Measurements from ENCODE around the gene ATP1B4. TPM values are rescaled to one million over a fixed set of nuclear protein-coding genes. Genes with fewer than 3 reads are reported as not detected.

Gene ATP1B4
- polyA plus RNA-seq, 3 donors: 0.01 TPM; not detected in 2

- no peak overlapping the region for H3K27ac ChIP-seq (ENCODE audit: low read depth in 1 of 2, low read length in 2 of 2)
- H4K20me1 ChIP-seq (ENCODE audit: insufficient read depth, low read length): no peaks in the 10 kb centered on the region
- Mint-ChIP-seq H3K27ac (no peak overlapping the region), H3K9me3 (peaks cover 5 to 33% (median 12%) of the 10 kb centered on the region in 7 donors), H3K27me3 (ENCODE audit: low read depth in 3 of 3) (peaks cover 0 to 2% (median 0%) of the 10 kb centered on the region in 3 donors), H3K4me1 (peaks cover 2% of the 10 kb centered on the region), H3K36me3 (no peaks in the 10 kb centered on the region), H3K4me3 (no peak overlapping the region)
- H2AFZ ChIP-seq (ENCODE audit: insufficient read depth, low read depth, low read length, poor library complexity, severe bottlenecking): no peak overlapping the region
- H3K36me3 ChIP-seq (replicated peaks in 1 of 2; ENCODE audit: control insufficient read depth in 1 of 2, insufficient read depth in 2 of 2, low read length in 2 of 2): no peaks in the 10 kb centered on the region
- WGBS (ENCODE audit: insufficient coverage): no CpG with 5 or more reads among the region's 1 CpG
- H3K4me2 ChIP-seq (replicated peaks; ENCODE audit: extremely low read depth, low read length, poor library complexity, severe bottlenecking): no peak overlapping the region
- TF ChIP-seq CTCF (IDR thresholded peaks at IDR 0.05): no peak
- DNase-seq: no peak
- no peaks in the 10 kb centered on the region for H3K4me1 ChIP-seq (ENCODE audit: control insufficient read depth in 1 of 2, insufficient read depth in 2 of 2, low read length in 2 of 2)
- peaks cover 4 to 12% of the 10 kb centered on the region in 2 donors for H3K9me3 ChIP-seq (replicated peaks in 1 of 2; ENCODE audit: control insufficient read depth in 1 of 2, insufficient read depth in 1 of 2, low read length in 2 of 2)
- no peak overlapping the region for H3K9ac ChIP-seq (ENCODE audit: insufficient read depth, low read length, poor library complexity, severe bottlenecking)
- H3K79me2 ChIP-seq (ENCODE audit: insufficient read depth, low read length): no peaks in the 10 kb centered on the region
- intact Hi-C loops (cut with micrococcal nuclease): no loop called here
- H3K27me3 ChIP-seq (ENCODE audit: control insufficient read depth in 2 of 2, insufficient read depth in 2 of 2, low read length in 2 of 2): no peaks in the 10 kb centered on the region
- H3K4me3 ChIP-seq (replicated peaks in 1 of 3; ENCODE audit: low read depth in 2 of 3, low read length in 3 of 3): no peak overlapping the region
Observed at GRCh38 chrX:120334603-120335002, 27.3 kb upstream of the ATP1B4 start.

DNA sequence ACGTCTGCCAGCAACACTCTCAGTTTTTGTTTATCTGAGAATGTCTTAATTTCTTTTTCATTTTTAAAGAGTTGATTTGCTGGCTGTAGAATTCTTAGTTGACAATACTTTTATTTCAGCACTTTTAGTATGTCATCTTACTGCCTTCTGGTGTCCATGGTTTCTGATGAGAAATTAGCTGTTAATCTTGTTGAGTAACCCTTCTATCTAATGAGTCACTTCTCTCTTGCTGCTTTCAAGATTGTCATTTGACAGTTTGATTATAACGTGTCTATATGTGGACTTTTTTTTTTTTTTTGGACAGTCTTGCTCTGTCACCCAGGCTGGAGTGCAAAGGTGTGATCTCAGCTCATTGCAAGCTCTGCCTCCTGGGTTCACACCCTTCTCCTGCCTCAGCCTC lies 26.6 kb upstream of the ATP1B4 start:
- Mint-ChIP-seq H3K27ac (no peak overlapping the region), H3K27me3 (ENCODE audit: low read depth in 3 of 3) (peaks cover 0 to 6% (median 1%) of the 10 kb centered on the region in 3 donors), H3K9me3 (peaks cover 5 to 37% (median 12%) of the 10 kb centered on the region in 7 donors), H3K36me3 (no peaks in the 10 kb centered on the region), H3K4me3 (no peak overlapping the region), H3K4me1 (peaks cover 2% of the 10 kb centered on the region)
- no peaks in the 10 kb centered on the region for H3K36me3 ChIP-seq (replicated peaks in 1 of 2; ENCODE audit: control insufficient read depth in 1 of 2, insufficient read depth in 2 of 2, low read length in 2 of 2)
- H3K79me2 ChIP-seq (ENCODE audit: insufficient read depth, low read length): no peaks in the 10 kb centered on the region
- no peaks in the 10 kb centered on the region for H4K20me1 ChIP-seq (ENCODE audit: insufficient read depth, low read length)
- H3K9me3 ChIP-seq (replicated peaks in 1 of 2; ENCODE audit: control insufficient read depth in 1 of 2, insufficient read depth in 1 of 2, low read length in 2 of 2): peaks cover 7 to 12% of the 10 kb centered on the region in 2 donors
- no peak overlapping the region for H3K9ac ChIP-seq (ENCODE audit: insufficient read depth, low read length, poor library complexity, severe bottlenecking)
- no peak for TF ChIP-seq CTCF (IDR thresholded peaks at IDR 0.05)
- H3K4me3 ChIP-seq (replicated peaks in 1 of 3; ENCODE audit: low read depth in 2 of 3, low read length in 3 of 3): no peak overlapping the region
- no peak overlapping the region for H2AFZ ChIP-seq (ENCODE audit: insufficient read depth, low read depth, low read length, poor library complexity, severe bottlenecking)
- H3K27me3 ChIP-seq (ENCODE audit: control insufficient read depth in 2 of 2, insufficient read depth in 2 of 2, low read length in 2 of 2): no peaks in the 10 kb centered on the region
- DNase-seq: peak in 1 of 3 donors; percentile 11
- intact Hi-C loops (cut with micrococcal nuclease): no loop called here
- H3K4me1 ChIP-seq (ENCODE audit: control insufficient read depth in 1 of 2, insufficient read depth in 2 of 2, low read length in 2 of 2): no peaks in the 10 kb centered on the region
- H3K27ac ChIP-seq (ENCODE audit: low read depth in 1 of 2, low read length in 2 of 2): no peak overlapping the region
- no CpG with 5 or more reads among the region's 2 CpGs for WGBS (ENCODE audit: insufficient coverage)
- H3K4me2 ChIP-seq (replicated peaks; ENCODE audit: extremely low read depth, low read length, poor library complexity, severe bottlenecking): no peak overlapping the region
